Kidney glomerular epithelial cell (primary cell): ENCODE data around the gene MCL1.
A peak's percentile ranks its signal among the peaks of the same experiment; 100 is the strongest.

Source experiments
- DNase-seq: peaks from one replicate; lab custom pipeline; 2025; lab: John Stamatoyannopoulos, UW

The MCL1 gene

DNA sequence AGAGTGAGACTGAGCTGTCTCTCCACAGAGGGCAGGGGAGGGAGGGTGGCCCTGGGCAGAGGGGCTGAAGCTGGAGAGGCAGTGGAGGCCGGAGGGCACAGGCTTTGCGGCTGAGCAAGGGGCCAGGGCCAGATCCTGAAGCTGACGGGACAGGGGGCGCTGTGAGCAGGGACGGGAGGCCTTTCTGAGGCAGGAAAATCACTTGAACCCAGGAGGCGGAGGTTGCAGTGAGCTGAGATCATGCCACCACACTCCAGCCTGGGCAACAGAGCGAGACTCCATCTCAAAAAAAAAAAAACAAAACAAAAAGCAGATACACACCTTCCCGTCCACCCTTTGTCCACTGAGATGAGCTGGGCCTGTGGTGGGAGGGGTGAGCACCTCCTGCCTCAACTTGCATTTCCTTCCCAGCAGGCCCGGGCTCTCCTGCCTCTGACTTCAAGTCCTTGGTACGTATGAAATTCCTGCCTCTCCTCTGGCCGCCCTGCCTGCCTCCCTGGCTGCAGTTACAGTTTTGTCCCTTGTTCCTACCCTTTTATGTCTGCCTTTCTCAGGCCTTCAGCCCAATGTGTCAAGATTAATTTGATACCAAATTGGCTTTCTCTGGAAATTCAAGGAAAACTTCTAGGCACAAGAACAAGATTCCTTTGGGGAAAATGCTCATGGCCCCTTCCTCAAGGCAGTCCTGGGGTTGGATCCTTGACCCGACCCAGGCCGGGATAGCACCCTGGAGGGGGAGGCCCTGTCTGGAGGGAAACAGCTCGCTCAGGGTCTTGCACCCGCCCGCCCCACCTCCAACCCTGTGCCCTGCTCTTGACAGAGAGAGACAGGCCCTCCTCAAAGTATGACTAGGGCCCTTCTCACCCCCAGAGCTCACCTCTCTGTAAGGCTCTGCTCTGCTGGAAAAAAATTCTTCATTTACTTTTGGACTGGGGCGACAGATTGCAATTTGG is 41.4 kb downstream of the MCL1 start:
- DNase-seq, result peak; percentile 63

- DNase-seq, result no peak
Measured at GRCh38 chr1:150536836-150537731, 42.3 kb downstream of the MCL1 start.

GRCh38 chr1:150535511-150536287 is 43.7 kb downstream of the MCL1 start:
- DNase-seq, result no peak

GRCh38 chr1:150534002-150534401 is 45.4 kb downstream of the MCL1 start:
- no peak for DNase-seq

- no peak for DNase-seq
Measured at GRCh38 chr1:150532860-150533259, 46.5 kb downstream of the MCL1 start.

DNA sequence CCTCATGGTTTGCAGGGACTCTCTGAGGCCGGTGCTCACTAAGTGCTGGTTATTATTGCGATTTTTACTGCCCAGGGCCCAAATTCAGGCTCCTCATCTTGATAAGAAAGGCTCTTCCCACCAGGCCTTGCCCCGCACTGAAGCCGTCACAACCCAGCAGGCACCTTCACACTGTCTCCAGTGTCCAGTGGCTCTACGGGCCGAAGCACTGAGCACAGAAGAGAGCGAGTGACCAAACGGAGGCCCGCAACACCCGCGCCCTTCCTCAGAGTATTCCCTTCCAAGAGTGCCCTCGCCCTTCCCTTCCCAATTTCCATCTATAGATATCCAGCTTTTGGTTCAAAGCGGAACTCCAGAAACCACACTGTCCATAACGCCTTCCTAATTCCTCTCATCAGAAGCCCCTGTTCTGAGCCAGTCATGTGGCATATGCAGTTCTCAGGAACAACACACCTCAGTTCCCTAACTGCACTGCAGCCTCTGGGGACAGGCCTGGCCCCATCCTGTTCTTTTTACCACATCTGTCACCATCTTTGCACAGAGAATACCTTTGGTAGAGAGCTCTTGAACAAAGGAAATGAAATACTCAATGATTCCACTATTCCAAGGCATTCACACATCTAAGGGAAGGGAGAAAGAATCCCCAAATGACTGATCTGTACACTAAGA is 48.8 kb downstream of the MCL1 start:
- DNase-seq, result no peak

DNA sequence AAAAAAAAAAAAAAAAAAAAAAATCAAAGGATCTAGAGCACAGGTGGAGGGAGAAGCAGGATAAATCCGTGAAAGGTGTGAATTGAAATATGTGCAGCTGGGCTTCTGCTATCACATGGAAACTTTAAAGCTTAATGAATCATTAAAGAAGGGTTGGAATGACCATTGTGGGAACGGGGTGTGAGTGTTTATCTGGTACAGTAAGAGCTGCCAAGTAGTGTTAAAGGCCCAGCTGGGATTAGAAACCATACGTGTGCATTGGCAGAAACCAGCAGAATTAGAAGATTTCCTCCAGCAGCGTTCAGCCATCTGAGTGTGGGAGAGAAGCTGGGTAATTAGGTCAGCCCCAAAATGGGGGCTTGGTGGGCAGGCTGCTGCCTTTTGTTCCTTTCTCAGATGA is 50.4 kb downstream of the MCL1 start:
- no peak for DNase-seq

DNA sequence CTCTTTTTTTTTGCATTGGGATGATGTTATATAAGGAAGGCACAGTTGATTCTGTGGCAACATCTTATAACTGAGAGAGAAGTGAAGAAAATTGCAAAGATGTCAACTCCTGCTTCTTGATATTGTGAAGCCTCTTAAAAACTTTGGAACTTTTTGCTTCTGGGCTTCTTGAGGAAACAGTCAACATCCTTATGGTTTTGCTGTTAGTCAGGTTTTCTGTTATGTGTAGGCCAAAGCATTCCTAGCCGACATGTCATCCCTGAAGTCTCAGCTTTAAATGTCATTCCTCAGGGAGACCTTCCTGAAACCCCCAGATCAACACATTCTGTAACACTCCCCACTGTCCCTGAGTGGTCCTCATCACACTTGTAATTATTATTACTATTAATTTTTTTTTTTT is 51.2 kb downstream of the MCL1 start:
- no peak for DNase-seq

DNA sequence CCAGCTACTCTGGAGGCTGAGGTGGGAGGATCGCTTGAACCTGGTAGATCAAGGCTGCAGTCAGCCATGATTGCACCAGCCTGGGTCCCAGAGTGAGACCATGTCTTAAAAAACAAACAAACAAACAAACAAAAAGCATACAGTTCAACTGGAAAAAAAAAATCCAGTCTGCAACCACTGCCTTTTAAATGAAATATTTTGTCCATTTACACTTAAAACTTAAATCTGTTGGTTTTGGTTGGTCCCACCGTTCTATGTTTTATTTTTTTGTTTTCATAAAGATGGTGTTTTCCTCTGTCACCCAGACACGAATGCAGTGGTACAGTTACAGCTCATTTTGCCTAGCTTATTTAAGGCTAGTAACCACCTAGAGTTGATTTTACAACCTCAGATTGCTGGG is 54.1 kb downstream of the MCL1 start:
- no peak for DNase-seq
